GM13976 (cell line): ENCODE measurements around the gene OSM.

Source experiments
- DNase-seq: peaks from one replicate; pipeline ENCODE4 v3.0.0; 2012; ENCODE audit warnings: low spot score
- CTCF ChIP-seq: IDR thresholded peaks from 2 replicates; pipeline ENCODE4 v1.5.1; 2012; ENCODE audit warnings: borderline replicate concordance, mild to moderate bottlenecking; ENCODE audit not compliant: insufficient read depth; ENCODE audit errors: extremely low read depth, missing control alignments, control extremely low read depth
- in situ Hi-C: fragments of 300-500 bp; cut with MboI; formaldehyde crosslinking; loops from one replicate; pipeline ENCODE4 v1.12.0; 2022; ENCODE audit warnings: low sequenced_read_pairs, mixed read lengths, inconsistent platforms; ENCODE audit not compliant: unreplicated experiment

The OSM gene

GRCh38 chr22:30241576-30242371 is 24.9 kb downstream of the OSM start:
- in situ Hi-C loops: no loop called here
- DNase-seq: no peak
- no peak for TF ChIP-seq CTCF

GRCh38 chr22:30240541-30241417 is 25.9 kb downstream of the OSM start:
- peak; percentile 59 for DNase-seq
- TF ChIP-seq CTCF: no peak
- in situ Hi-C loops: no loop called here

- in situ Hi-C loops: no loop called here
- TF ChIP-seq CTCF: no peak
- no peak for DNase-seq
Measured at GRCh38 chr22:30239488-30240405, 26.9 kb downstream of the OSM start.

GRCh38 chr22:30238661-30239487 is 27.8 kb downstream of the OSM start:
- no peak for TF ChIP-seq CTCF
- in situ Hi-C loops: no loop called here
- DNase-seq: no peak

- in situ Hi-C loops: no loop called here
- TF ChIP-seq CTCF: no peak
- no peak for DNase-seq
Measured at GRCh38 chr22:30238136-30238535, 28.5 kb downstream of the OSM start.
